IPS-15b (cell line): ENCODE data around the gene CDKN1B.
A peak's percentile ranks its signal among the peaks of the same experiment; 100 is the strongest.

Source experiments
- H3K27me3 ChIP-seq: one replicate; pipeline ENCODE4 v1.6.1; 2013; ENCODE audit warnings: low read length; ENCODE audit not compliant: control insufficient read depth, insufficient read depth
- H3K36me3 ChIP-seq: one replicate; pipeline ENCODE4 v1.6.1; 2013; ENCODE audit warnings: low read length; ENCODE audit not compliant: control insufficient read depth, insufficient read depth
- H3K4me1 ChIP-seq: one replicate; pipeline ENCODE4 v1.6.1; 2013; ENCODE audit warnings: mild to moderate bottlenecking, low read length; ENCODE audit not compliant: control insufficient read depth, insufficient read depth
- H3K4me3 ChIP-seq: one replicate; pipeline ENCODE4 v1.5.1; 2013; ENCODE audit warnings: low read depth, low read length
- H3K9ac ChIP-seq: one replicate; pipeline ENCODE4 v1.6.1; 2013; ENCODE audit warnings: low read depth, mild to moderate bottlenecking, low read length
- H3K9me3 ChIP-seq: one replicate; pipeline ENCODE4 v1.6.1; 2013; ENCODE audit warnings: mild to moderate bottlenecking, low read length; ENCODE audit not compliant: control insufficient read depth, insufficient read depth

CDKN1B gene

DNA sequence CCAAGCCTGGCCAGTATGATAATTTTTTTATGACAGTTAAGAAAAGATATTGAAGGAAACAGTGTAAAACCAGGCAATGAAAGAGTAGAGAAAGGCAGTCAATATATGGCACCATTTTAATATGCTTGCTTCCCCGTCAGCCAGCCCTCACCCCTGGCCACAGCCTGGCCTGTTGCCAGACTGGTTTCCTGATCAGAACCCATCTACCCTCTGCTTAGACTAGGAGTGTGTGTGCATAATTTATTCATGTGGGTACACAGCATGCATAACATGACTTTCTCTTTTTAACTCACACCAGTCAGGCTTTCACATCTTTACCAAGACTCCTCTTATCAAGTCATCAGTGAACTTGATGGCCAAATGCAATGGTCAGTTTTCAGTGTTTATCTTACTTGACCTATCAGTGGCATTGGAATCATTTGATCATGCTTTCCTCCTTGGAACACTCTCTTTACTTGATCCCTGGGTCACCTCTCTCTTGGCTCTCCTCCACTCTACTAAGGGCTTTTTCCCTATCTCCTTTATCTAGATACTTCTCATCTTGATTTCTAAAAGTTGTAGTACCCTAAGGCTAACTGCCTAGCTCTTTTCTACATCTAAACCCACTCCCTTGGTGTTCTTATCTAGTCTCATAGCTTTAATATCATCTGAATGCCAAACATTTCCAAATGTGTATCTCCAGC, 11.2 kb upstream of the CDKN1B start:
- Histone ChIP-seq H3K9ac (no peak overlapping the region), H3K27me3 (no peaks in the 10 kb centered on the region), H3K4me1 (no peaks in the 10 kb centered on the region), H3K4me3 (no peak overlapping the region), H3K9me3 (no peaks in the 10 kb centered on the region), H3K36me3 (no peaks in the 10 kb centered on the region)

- Histone ChIP-seq H3K4me3 (peak overlapping the region; percentile 19), H3K9ac (no peak overlapping the region), H3K27me3 (peaks cover 17% of the 10 kb centered on the region), H3K9me3 (no peaks in the 10 kb centered on the region), H3K4me1 (peaks cover 19% of the 10 kb centered on the region), H3K36me3 (no peaks in the 10 kb centered on the region)
These were observed 3.3 kb upstream of the CDKN1B start for GRCh38 chr12:12713932-12714275.

GRCh38 chr12:12714276-12715021, 2.7 kb upstream of the CDKN1B start:
- Histone ChIP-seq H3K4me3 (peak overlapping the region; percentile 19), H3K4me1 (peaks cover 24% of the 10 kb centered on the region), H3K27me3 (peaks cover 17% of the 10 kb centered on the region), H3K36me3 (no peaks in the 10 kb centered on the region), H3K9me3 (no peaks in the 10 kb centered on the region), H3K9ac (peak overlapping the region; percentile 3)

GRCh38 chr12:12715128-12715458, 2.1 kb upstream of the CDKN1B start:
- H3K4me1 ChIP-seq, result peaks cover 26% of the 10 kb centered on the region
- no peak overlapping the region for H3K9ac ChIP-seq
- H3K4me3 ChIP-seq, result peak overlapping the region; percentile 19
- peaks cover 17% of the 10 kb centered on the region for H3K27me3 ChIP-seq
- no peaks in the 10 kb centered on the region for H3K9me3 ChIP-seq
- H3K36me3 ChIP-seq, result peaks cover 5% of the 10 kb centered on the region

- Histone ChIP-seq H3K4me1 (peaks cover 26% of the 10 kb centered on the region), H3K36me3 (peaks cover 5% of the 10 kb centered on the region), H3K9ac (no peak overlapping the region), H3K27me3 (peaks cover 17% of the 10 kb centered on the region), H3K9me3 (no peaks in the 10 kb centered on the region), H3K4me3 (peak overlapping the region; percentile 75)
These were observed 1.6 kb upstream of the CDKN1B start for GRCh38 chr12:12715459-12716150.

DNA sequence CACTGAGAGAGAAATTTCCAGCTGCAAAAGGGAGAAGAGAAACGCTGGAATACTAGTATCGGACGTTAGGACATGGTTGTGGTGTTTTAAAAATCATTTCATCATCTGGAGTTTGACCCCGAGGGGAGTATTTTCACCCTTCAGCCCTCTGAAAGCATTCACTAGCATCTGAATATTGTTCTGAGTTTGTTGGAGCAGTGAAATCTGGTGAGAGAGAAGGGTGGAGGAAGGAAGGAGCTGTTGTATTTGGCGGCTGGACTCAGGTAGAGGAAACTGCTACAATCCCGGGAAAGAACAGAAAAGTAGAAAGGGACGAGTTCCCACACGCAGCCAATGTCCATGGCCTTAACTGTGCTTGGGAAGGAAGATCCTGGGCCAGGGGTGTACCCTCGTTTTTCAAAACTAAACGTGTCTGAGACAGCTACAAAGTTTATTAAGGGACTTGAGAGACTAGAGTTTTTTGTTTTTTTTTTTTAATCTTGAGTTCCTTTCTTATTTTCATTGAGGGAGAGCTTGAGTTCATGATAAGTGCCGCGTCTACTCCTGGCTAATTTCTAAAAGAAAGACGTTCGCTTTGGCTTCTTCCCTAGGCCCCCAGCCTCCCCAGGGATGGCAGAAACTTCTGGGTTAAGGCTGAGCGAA, 896 bp upstream of the CDKN1B start:
- Histone ChIP-seq H3K4me3 (peak overlapping the region; percentile 75), H3K27me3 (peaks cover 17% of the 10 kb centered on the region), H3K9ac (peak overlapping the region; percentile 47), H3K36me3 (peaks cover 5% of the 10 kb centered on the region), H3K4me1 (peaks cover 26% of the 10 kb centered on the region), H3K9me3 (no peaks in the 10 kb centered on the region)

- H3K4me1 ChIP-seq, result peaks cover 26% of the 10 kb centered on the region
- H3K36me3 ChIP-seq, result peaks cover 5% of the 10 kb centered on the region
These were observed 615 bp downstream of the CDKN1B start for GRCh38 chr12:12717586-12718380.

DNA sequence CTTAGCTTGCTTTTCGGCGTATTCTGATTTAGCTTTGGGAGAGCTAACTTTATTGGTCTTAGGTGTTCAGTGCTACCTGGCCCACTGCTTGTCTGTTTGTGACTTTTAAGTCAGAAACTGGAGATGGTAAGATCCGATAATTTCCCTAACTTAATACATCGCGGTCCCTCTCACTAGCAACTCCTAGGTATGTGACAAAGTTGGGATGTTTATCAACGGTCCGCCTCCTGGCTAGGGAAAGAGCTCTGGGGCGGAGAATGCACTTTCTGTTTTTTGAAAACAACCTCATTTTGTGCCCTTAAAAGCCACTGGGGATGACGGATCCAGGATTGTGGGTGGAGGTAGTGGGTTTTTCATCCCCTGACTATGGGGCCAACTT, 1.2 kb downstream of the CDKN1B start:
- peaks cover 5% of the 10 kb centered on the region for H3K36me3 ChIP-seq
- peaks cover 35% of the 10 kb centered on the region for H3K27me3 ChIP-seq
- peak overlapping the region; percentile 75 for H3K4me3 ChIP-seq
- peaks cover 26% of the 10 kb centered on the region for H3K4me1 ChIP-seq
- H3K9me3 ChIP-seq, result no peaks in the 10 kb centered on the region
- no peak overlapping the region for H3K9ac ChIP-seq

More at GRCh38 chr12:12717586-12718380, 615 bp downstream of the CDKN1B start:
- Histone ChIP-seq H3K4me3 (peak overlapping the region; percentile 75), H3K9me3 (no peaks in the 10 kb centered on the region), H3K9ac (peak overlapping the region; percentile 81), H3K27me3 (peaks cover 29% of the 10 kb centered on the region)

DNA sequence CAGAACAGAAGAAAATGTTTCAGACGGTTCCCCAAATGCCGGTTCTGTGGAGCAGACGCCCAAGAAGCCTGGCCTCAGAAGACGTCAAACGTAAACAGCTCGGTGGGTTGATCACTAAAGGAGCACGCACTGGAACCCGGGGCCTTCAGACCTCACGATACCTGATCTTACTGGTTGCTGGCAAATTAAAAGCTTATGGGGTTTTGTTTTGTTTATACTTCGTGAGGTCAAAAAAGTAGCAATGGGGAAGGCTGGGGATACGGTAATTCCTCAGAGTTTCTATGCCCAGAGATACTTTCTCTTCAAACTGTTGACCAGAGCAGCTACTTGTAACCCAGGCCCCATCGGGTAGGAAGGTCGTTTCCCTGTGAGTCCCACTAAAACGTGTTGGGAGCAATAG, 1.7 kb downstream of the CDKN1B start:
- Histone ChIP-seq H3K27me3 (peaks cover 38% of the 10 kb centered on the region), H3K36me3 (peaks cover 5% of the 10 kb centered on the region), H3K4me3 (peak overlapping the region; percentile 75), H3K9me3 (no peaks in the 10 kb centered on the region), H3K4me1 (peaks cover 25% of the 10 kb centered on the region), H3K9ac (no peak overlapping the region)

DNA sequence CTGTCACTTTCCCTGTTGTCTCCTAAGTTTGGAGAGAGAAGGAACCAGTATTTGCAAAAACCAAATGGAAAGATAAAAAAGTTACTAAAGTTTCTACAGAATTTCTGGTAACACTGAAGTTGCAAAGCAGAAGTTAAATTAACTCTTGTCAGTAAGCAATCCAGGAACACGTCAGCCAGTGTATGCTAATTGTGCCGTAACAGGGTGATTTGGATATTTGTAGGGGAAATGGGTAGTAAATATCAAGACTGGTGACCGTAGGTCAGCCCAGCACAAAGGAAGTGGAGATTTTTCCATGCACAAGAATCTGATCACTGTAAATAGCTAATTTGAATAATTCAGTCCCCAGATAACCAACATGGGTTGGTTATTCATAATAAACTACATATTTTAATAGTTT, 2.3 kb downstream of the CDKN1B start:
- Histone ChIP-seq H3K4me3 (peak overlapping the region; percentile 75), H3K27me3 (peaks cover 38% of the 10 kb centered on the region), H3K4me1 (peaks cover 22% of the 10 kb centered on the region), H3K9me3 (no peaks in the 10 kb centered on the region), H3K9ac (no peak overlapping the region), H3K36me3 (peaks cover 5% of the 10 kb centered on the region)

GRCh38 chr12:12720052-12720451, 2.9 kb downstream of the CDKN1B start:
- Histone ChIP-seq H3K9ac (no peak overlapping the region), H3K4me1 (peaks cover 20% of the 10 kb centered on the region)

More at GRCh38 chr12:12720052-12720451, 2.9 kb downstream of the CDKN1B start:
- Histone ChIP-seq H3K9me3 (no peaks in the 10 kb centered on the region), H3K36me3 (peaks cover 5% of the 10 kb centered on the region), H3K27me3 (peaks cover 34% of the 10 kb centered on the region), H3K4me3 (no peak overlapping the region)
